Adrenal gland (tissue), 12 donors: ENCODE data around the gene RBM14. TPM values are rescaled to one million over a fixed set of nuclear protein-coding genes. Genes with fewer than 3 reads are reported as not detected.

Source experiments
- DNase-seq, 7 donors: peaks; one replicate each; pipeline ENCODE4 v3.0.0-alpha.2; 2019 to 2020
- H3K27ac ChIP-seq, 5 donors: fragments of 200-600 bp; sonication (generic) in 4 of 5; 1 replicate in 3 of 5; 2 replicates in 2 of 5; pipeline versions ENCODE4 v1.5.1 to v1.8.0; 2016 to 2020; ENCODE audit warnings: mild to moderate bottlenecking in 1 of 5
- H3K27me3 ChIP-seq: fragments of 200-600 bp; 2 replicates; pipeline ENCODE4 v1.8.0; 2021
- H3K36me3 ChIP-seq, 2 donors: fragments of 200-600 bp; replicated peaks in 1 of 2; 1 replicate in 1 of 2; 2 replicates in 1 of 2; pipeline versions ENCODE4 v1.5.1 to v1.8.0; 2018 to 2022
- H3K4me1 ChIP-seq, 2 donors: fragments of 200-600 bp; replicated peaks in 1 of 2; 1 replicate in 1 of 2; 2 replicates in 1 of 2; pipeline versions ENCODE4 v1.5.1 to v1.8.0; 2018 to 2021
- H3K4me3 ChIP-seq, 4 donors: fragments of 200-600 bp; sonication (generic) in 3 of 4; one replicate each; pipeline ENCODE4 v1.5.1; 2016 to 2018
- H3K9me3 ChIP-seq, 3 donors: fragments of 200-600 bp; sonication (generic) in 1 of 3; replicated peaks in 1 of 3; 1 replicate in 2 of 3; 2 replicates in 1 of 3; pipeline versions ENCODE4 v1.5.1 to v1.8.0; 2016 to 2021
- POLR2A ChIP-seq, 2 donors: fragments of 450-650 bp; IDR thresholded peaks; one replicate each; pipeline ENCODE4 v1.6.1; 2017; ENCODE audit warnings: antibody characterized with exemption in 2 of 2, mild to moderate bottlenecking in 2 of 2, moderate library complexity in 1 of 2
- WGBS, 4 donors: extraction: QIAGEN DNeasy Blood & Tissue Kit in 2 of 4; methylation state at CpG; one replicate each; pipeline versions ENCODE4 v1.1.5 to v1.1.7; 2013 to 2017; 5-methylcytosine and 5-hydroxymethylcytosine counted together
- intact Hi-C, 2 donors: fragments of 100-400 bp; cut with DNase I; formaldehyde crosslinking; loops; one replicate each; pipeline versions ENCODE4 v1.14.1 to v1.15.0; 2022 to 2023
- polyA plus RNA-seq, 3 donors: library from polyadenylated mRNA; stranded (reverse); fragments of 200-250 nt in 2 of 3; fragments of 350-450 nt in 1 of 3; fragmentation: Illumina TruSeq in 1 of 3; extraction: RNeasy Lipid Tissue Mini Kit (QIAGEN cat#74804) in 1 of 3; gene quantifications; one replicate each; pipeline ENCODE4 v1.2.3, GENCODE V29; 2013 to 2014
- total RNA-seq, 9 donors: library from RNA; depleted of rRNA in 4 of 9; stranded (reverse); fragments of >200 nt in 4 of 9; fragments of 120-200 nt in 1 of 9; fragmentation: NEBNext Ultra II Directional in 1 of 9; extraction: Animal tissue kit (Norgen Biotek cat#: 25700) in 1 of 9; gene quantifications; one replicate each; pipeline versions ENCODE4 v1.1.0 to v1.2.4, GENCODE V29; 2013 to 2023
- TF ChIP-seq, protein P1 (sequence below), 6 experiments: fragments of 450-650 bp in 4 of 6; fragments of 200-600 bp in 2 of 6; sonication (generic) in 1 of 6; IDR thresholded peaks; 1 replicate in 5 of 6; 2 replicates in 1 of 6; pipeline versions ENCODE4 v1.5.1 to v1.8.0; 2016 to 2021; ENCODE audit warnings: antibody characterized with exemption in 6 of 6, mild to moderate bottlenecking in 2 of 6, moderate library complexity in 1 of 6
- donor health status: healthy with polysubstance abuse.
- donor health status: Bipolar disorder and iron deficiency.
- donor health status: DM: yes; HTN: yes; CAD: no.
- donor health status: DM: no; HTN: no; CAD: no.
- donor health status: DM: no; HTN: no; CAD: no.
- donor health status: DM: yes; HTN: yes; CAD: no.

Gene RBM14
- total and polyA plus RNA-seq, 12 donors, result 29.1 to 106 (median 43.8) TPM

DNA sequence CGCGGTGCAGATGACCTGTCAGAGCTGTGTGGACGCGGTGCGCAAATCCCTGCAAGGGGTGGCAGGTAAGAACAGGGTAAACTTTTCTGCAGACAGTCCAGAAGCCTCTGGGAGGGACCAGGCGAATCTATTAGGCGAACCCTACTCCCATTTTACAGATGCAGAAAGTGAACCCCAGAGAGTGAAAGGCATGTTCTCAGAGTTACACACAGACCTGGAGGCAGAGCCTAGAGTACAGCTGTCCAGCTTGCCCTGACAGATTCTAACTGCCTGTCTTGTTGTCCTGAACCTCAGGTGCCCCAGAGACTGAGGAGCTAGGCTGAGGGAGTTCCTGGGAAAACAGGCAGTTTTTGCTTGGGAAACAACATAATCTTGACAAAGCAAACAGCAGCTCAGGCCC is 22.8 kb upstream of the RBM14 start:
- TF ChIP-seq POLR2A (IDR thresholded peaks at IDR 0.05), result no peak
- peak overlapping the region in 3 of 4 donors; percentile 12 to 77 (median 43) for H3K4me3 ChIP-seq
- H3K27me3 ChIP-seq, result no peaks in the 10 kb centered on the region
- H3K27ac ChIP-seq, result peak overlapping the region in 3 of 5 donors; percentile 66 to 90 (median 84)
- 53 to 79% (median 64%) methylated on average over 6 to 7 of the region's 7 CpGs for WGBS, 4 donors
- H3K4me1 ChIP-seq, result peaks cover 22 to 30% of the 10 kb centered on the region in 2 donors
- no peaks in the 10 kb centered on the region for H3K9me3 ChIP-seq
- intact Hi-C loops, result no loop called here
- no peak for DNase-seq
- no peaks in the 10 kb centered on the region for H3K36me3 ChIP-seq

DNA sequence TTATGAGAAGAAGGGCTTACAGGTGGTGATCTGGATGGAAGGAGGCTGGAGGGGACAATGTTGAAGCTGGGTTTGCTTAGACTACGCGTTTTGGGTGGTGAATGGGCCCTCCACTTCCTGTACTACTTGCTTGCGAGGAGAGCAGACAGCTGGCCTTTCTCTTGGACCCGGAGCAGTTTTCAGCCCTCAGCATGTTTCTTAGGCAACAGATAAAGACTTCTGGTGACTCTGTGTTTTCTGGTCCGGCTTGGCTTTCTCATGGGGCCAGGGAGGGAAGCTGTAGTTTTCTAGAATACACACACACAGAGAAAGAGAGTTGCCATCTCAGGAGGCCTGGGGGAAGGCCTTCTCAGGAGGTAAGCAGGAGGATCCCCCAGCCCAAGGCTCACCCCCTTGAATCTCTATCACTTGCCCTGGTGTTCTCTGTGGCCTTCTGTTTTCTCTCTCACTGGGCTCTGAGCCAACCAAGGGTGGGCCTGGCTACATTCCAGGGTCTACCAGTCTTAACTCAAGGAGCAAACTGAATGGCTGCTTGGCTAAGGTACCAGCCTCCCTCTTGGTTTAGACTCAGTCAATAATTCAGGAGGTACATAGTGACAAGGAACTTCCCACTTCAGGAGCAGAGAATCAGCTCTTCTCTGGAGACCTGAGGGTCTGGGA is 21.1 kb upstream of the RBM14 start:
- DNase-seq, result peak in 4 of 7 donors; percentile 38 to 72 (median 52)

DNA sequence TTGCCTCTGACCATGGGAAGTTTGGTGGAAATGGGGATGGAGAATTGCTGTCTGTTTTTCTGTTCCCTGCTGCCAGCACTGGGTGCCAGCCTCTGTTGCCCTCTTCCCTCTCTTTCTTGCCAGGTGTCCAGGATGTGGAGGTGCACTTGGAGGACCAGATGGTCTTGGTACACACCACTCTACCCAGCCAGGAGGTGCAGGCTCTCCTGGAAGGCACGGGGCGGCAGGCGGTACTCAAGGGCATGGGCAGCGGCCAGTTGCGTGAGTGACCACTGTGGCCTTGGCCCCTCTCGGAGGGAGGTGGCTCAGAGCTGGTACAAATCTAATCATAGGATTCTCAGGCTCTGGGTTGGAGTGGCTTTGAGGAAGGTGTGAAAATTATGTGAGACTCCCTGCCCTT is 17.4 kb upstream of the RBM14 start:
- Histone ChIP-seq H3K4me1 (peaks cover 22 to 34% of the 10 kb centered on the region in 2 donors), H3K36me3 (peaks cover 0 to 11% of the 10 kb centered on the region in 2 donors), H3K9me3 (no peaks in the 10 kb centered on the region), H3K27ac (peak overlapping the region in 1 of 5 donors; percentile 18), H3K4me3 (no peak overlapping the region), H3K27me3 (no peaks in the 10 kb centered on the region)
- intact Hi-C loops, result no loop called here
- 48 to 59% (median 52%) methylated on average over 3 to 6 of the region's 6 CpGs for WGBS, 4 donors
- DNase-seq, result peak in 6 of 7 donors; percentile 55 to 73 (median 67)
- TF ChIP-seq, protein P1, sequence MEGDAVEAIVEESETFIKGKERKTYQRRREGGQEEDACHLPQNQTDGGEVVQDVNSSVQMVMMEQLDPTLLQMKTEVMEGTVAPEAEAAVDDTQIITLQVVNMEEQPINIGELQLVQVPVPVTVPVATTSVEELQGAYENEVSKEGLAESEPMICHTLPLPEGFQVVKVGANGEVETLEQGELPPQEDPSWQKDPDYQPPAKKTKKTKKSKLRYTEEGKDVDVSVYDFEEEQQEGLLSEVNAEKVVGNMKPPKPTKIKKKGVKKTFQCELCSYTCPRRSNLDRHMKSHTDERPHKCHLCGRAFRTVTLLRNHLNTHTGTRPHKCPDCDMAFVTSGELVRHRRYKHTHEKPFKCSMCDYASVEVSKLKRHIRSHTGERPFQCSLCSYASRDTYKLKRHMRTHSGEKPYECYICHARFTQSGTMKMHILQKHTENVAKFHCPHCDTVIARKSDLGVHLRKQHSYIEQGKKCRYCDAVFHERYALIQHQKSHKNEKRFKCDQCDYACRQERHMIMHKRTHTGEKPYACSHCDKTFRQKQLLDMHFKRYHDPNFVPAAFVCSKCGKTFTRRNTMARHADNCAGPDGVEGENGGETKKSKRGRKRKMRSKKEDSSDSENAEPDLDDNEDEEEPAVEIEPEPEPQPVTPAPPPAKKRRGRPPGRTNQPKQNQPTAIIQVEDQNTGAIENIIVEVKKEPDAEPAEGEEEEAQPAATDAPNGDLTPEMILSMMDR (IDR thresholded peaks at IDR 0.05), result no peak
- TF ChIP-seq POLR2A (IDR thresholded peaks at IDR 0.05), result no peak

More for the DNA sequence above, 21.1 kb upstream of the RBM14 start:
- Histone ChIP-seq H3K4me1 (peaks cover 27 to 35% of the 10 kb centered on the region in 2 donors), H3K36me3 (peaks cover 0 to 11% of the 10 kb centered on the region in 2 donors), H3K9me3 (no peaks in the 10 kb centered on the region), H3K27me3 (no peaks in the 10 kb centered on the region), H3K27ac (peak overlapping the region in 2 of 5 donors; percentile 33 to 52), H3K4me3 (no peak overlapping the region)
- intact Hi-C loops, result no loop called here
- TF ChIP-seq POLR2A (IDR thresholded peaks at IDR 0.05), result no peak
- TF ChIP-seq, protein P1 (IDR thresholded peaks at IDR 0.05), result no peak
- WGBS, 4 donors, result 43 to 60% (median 55%) methylated on average over 5 of the region's 5 CpGs

DNA sequence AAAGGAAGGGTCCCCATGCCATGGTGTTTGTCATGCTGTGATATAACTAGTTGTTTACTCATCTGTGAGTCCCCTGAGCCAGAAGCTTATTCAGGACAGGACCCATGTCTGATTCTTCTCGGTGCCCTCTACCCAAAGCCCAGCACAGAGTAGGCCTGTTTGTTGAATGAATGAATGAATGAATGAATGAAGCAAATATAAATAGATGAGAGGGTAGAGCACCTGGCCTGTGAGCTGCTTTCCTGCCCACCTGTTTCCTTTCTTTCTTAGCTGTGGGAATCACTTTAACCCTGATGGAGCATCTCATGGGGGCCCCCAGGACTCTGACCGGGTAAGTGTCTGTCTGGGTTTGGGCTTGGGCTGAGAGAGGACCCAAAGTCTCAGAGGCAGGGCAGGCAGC is 16.2 kb upstream of the RBM14 start:
- 85 to 90% (median 88%) methylated on average over 2 of the region's 2 CpGs for WGBS, 4 donors
- Histone ChIP-seq H3K9me3 (no peaks in the 10 kb centered on the region), H3K4me1 (peaks cover 14 to 23% of the 10 kb centered on the region in 2 donors), H3K27me3 (no peaks in the 10 kb centered on the region), H3K36me3 (peaks cover 0 to 22% of the 10 kb centered on the region in 2 donors), H3K4me3 (no peak overlapping the region), H3K27ac (no peak overlapping the region)
- intact Hi-C loops, result no loop called here
- no peak for DNase-seq
- TF ChIP-seq, protein P1 (IDR thresholded peaks at IDR 0.05), result no peak
- TF ChIP-seq POLR2A (IDR thresholded peaks at IDR 0.05), result no peak
